GM23248 (cell line): ENCODE measurements around the gene SLC35A2. TPM values are rescaled to one million over a fixed set of nuclear protein-coding genes. Genes with fewer than 3 reads are reported as not detected.

Experiments
- DNase-seq: peaks from one replicate; pipeline ENCODE4 v3.0.0-alpha.2; 2015
- H2AFZ ChIP-seq: fragments of 200-600 bp; sonication (generic); 2 replicates; pipeline ENCODE4 v1.6.1; 2016; ENCODE audit warnings: antibody characterized with exemption
- H3F3A ChIP-seq: fragments of 200-600 bp; sonication (generic); 2 replicates; pipeline ENCODE4 v1.6.1; 2016; ENCODE audit warnings: mild to moderate bottlenecking, antibody characterized with exemption, mixed run types; ENCODE audit not compliant: insufficient read depth
- H3K27ac ChIP-seq: fragments of 200-600 bp; sonication (generic); 2 replicates; pipeline ENCODE4 v1.5.1; 2016; ENCODE audit warnings: mild to moderate bottlenecking
- H3K27me3 ChIP-seq: fragments of 200-600 bp; sonication (generic); replicated peaks from 2 replicates; pipeline ENCODE4 v1.6.1; 2016; ENCODE audit warnings: mild to moderate bottlenecking; ENCODE audit not compliant: insufficient read depth
- H3K36me3 ChIP-seq: fragments of 200-600 bp; sonication (generic); 2 replicates; pipeline ENCODE4 v1.6.1; 2016; ENCODE audit warnings: low read depth, mild to moderate bottlenecking
- H3K4me1 ChIP-seq: fragments of 200-600 bp; sonication (generic); 2 replicates; pipeline ENCODE4 v1.6.1; 2016; ENCODE audit warnings: mild to moderate bottlenecking; ENCODE audit not compliant: insufficient read depth
- H3K4me2 ChIP-seq: fragments of 200-600 bp; sonication (generic); one replicate; pipeline ENCODE4 v1.6.1; 2016; ENCODE audit warnings: mild to moderate bottlenecking; ENCODE audit not compliant: unreplicated experiment
- H3K4me3 ChIP-seq: fragments of 200-600 bp; sonication (generic); 2 replicates; pipeline ENCODE4 v1.5.1; 2016; ENCODE audit warnings: mild to moderate bottlenecking
- H3K79me2 ChIP-seq: fragments of 200-600 bp; sonication (generic); 2 replicates; pipeline ENCODE4 v1.6.1; 2016; ENCODE audit warnings: mild to moderate bottlenecking; ENCODE audit not compliant: insufficient read depth
- H3K9ac ChIP-seq: fragments of 200-600 bp; sonication (generic); 2 replicates; pipeline ENCODE4 v1.6.1; 2016; ENCODE audit warnings: mild to moderate bottlenecking
- H3K9me2 ChIP-seq: fragments of 200-600 bp; sonication (generic); 2 replicates; pipeline ENCODE4 v1.6.1; 2016; ENCODE audit warnings: mixed run types, mild to moderate bottlenecking, moderate library complexity; ENCODE audit not compliant: insufficient read depth
- H3K9me3 ChIP-seq: fragments of 200-600 bp; sonication (generic); one replicate; pipeline ENCODE4 v1.6.1; 2017; ENCODE audit warnings: low read depth
- H4K20me1 ChIP-seq: fragments of 200-600 bp; sonication (generic); 2 replicates; pipeline ENCODE4 v1.6.0; 2016; ENCODE audit not compliant: insufficient read depth
- EZH2 ChIP-seq: fragments of 200-600 bp; sonication (generic); IDR thresholded peaks from 2 replicates; pipeline ENCODE4 v1.6.1; 2018; ENCODE audit warnings: antibody characterized with exemption, mild to moderate bottlenecking; ENCODE audit not compliant: insufficient read depth, poor library complexity, severe bottlenecking
- EZH2phosphoT487 ChIP-seq: fragments of 200-600 bp; sonication (generic); IDR thresholded peaks from 2 replicates; pipeline ENCODE4 v1.6.1; 2018; ENCODE audit warnings: antibody characterized with exemption, moderate library complexity, mild to moderate bottlenecking, low read depth; ENCODE audit not compliant: insufficient read depth
- WGBS, 2 experiments: methylation state at CpG; one replicate each; pipeline ENCODE4 v1.1.6; 2015 to 2017; ENCODE audit warnings: low lambda C conversion rate in 2 of 2, low coverage in 1 of 2; ENCODE audit errors: missing lambda C conversion rate in 2 of 2; 5-methylcytosine and 5-hydroxymethylcytosine counted together
- in situ Hi-C: fragments of 300-500 bp; cut with MboI; formaldehyde crosslinking; loops from 2 replicates; pipeline ENCODE4 v1.15.0; 2020
- polyA plus RNA-seq: library from polyadenylated mRNA; unstranded; fragments of >200 nt; fragmentation: Nextera tagmentation; extraction: Ambion mirVana; gene quantifications from 2 replicates; pipeline ENCODE4 v1.2.1, GENCODE V29; 2016
- total RNA-seq: library from RNA; depleted of rRNA; stranded (reverse); fragments of >200 nt; shearing (Covaris generic); gene quantifications from 2 replicates; pipeline ENCODE4 v1.2.3, GENCODE V29; 2014

Gene SLC35A2
- total and polyA plus RNA-seq, 2 experiments from 2014 or later = 29.1 to 54.6 TPM

GRCh38 chrX:48905090-48905790 lies 6.2 kb downstream of the SLC35A2 start:
- Histone ChIP-seq H3K4me2 (no peak overlapping the region), H3K9me2 (no peaks in the 10 kb centered on the region), H3F3A (no peaks in the 10 kb centered on the region), H4K20me1 (no peaks in the 10 kb centered on the region), H3K79me2 (peaks cover 38% of the 10 kb centered on the region), H3K4me3 (no peak overlapping the region), H3K9me3 (no peaks in the 10 kb centered on the region), H2AFZ (no peak overlapping the region), H3K4me1 (no peaks in the 10 kb centered on the region), H3K27me3 (no peaks in the 10 kb centered on the region), H3K9ac (no peak overlapping the region), H3K27ac (no peak overlapping the region), H3K36me3 (no peaks in the 10 kb centered on the region)
- 89 to 95% methylated on average over 6 to 11 of the region's 20 CpGs for WGBS, 2 experiments
- DNase-seq = no peak
- TF ChIP-seq EZH2 (no peak), EZH2phosphoT487 (no peak)
- in situ Hi-C loops = loop anchor here (25.0 kb wide), 1 partner anchor 243 kb away; no protein-coding TSS in a partner anchor

- no peaks in the 10 kb centered on the region for H3K4me1 ChIP-seq
- H3K4me2 ChIP-seq = no peak overlapping the region
- no peaks in the 10 kb centered on the region for H3K36me3 ChIP-seq
- no peak overlapping the region for H2AFZ ChIP-seq
- no peaks in the 10 kb centered on the region for H4K20me1 ChIP-seq
- no peak for DNase-seq
- H3K9me2 ChIP-seq = no peaks in the 10 kb centered on the region
- no peaks in the 10 kb centered on the region for H3K27me3 ChIP-seq
- TF ChIP-seq EZH2 (no peak), EZH2phosphoT487 (no peak)
- no peak overlapping the region for H3K27ac ChIP-seq
- peaks cover 36% of the 10 kb centered on the region for H3K79me2 ChIP-seq
- in situ Hi-C loops = loop anchor here (25.0 kb wide), 1 partner anchor 242 kb away; no protein-coding TSS in a partner anchor
- WGBS, 2 experiments = 75% methylated on average over 12 to 14 of the region's 14 CpGs
- H3K9me3 ChIP-seq = no peaks in the 10 kb centered on the region
- no peak overlapping the region for H3K4me3 ChIP-seq
- H3F3A ChIP-seq = no peaks in the 10 kb centered on the region
- H3K9ac ChIP-seq = no peak overlapping the region
These were observed 6.8 kb downstream of the SLC35A2 start for GRCh38 chrX:48904626-48905025.

- H3K79me2 ChIP-seq = peaks cover 36% of the 10 kb centered on the region
- TF ChIP-seq EZH2phosphoT487 (no peak), EZH2 (no peak)
- no peaks in the 10 kb centered on the region for H4K20me1 ChIP-seq
- H3K27ac ChIP-seq = no peak overlapping the region
- H3K36me3 ChIP-seq = no peaks in the 10 kb centered on the region
- no peak overlapping the region for H2AFZ ChIP-seq
- DNase-seq = no peak
- in situ Hi-C loops = loop anchor here (25.0 kb wide), 1 partner anchor 242 kb away; no protein-coding TSS in a partner anchor
- no peak overlapping the region for H3K9ac ChIP-seq
- no peaks in the 10 kb centered on the region for H3K4me1 ChIP-seq
- H3K4me3 ChIP-seq = no peak overlapping the region
- no peaks in the 10 kb centered on the region for H3K27me3 ChIP-seq
- no peak overlapping the region for H3K4me2 ChIP-seq
- no peaks in the 10 kb centered on the region for H3K9me2 ChIP-seq
- H3F3A ChIP-seq = no peaks in the 10 kb centered on the region
- H3K9me3 ChIP-seq = no peaks in the 10 kb centered on the region
- 87 to 97% methylated on average over 5 to 8 of the region's 8 CpGs for WGBS, 2 experiments
These were observed 7.3 kb downstream of the SLC35A2 start for GRCh38 chrX:48904180-48904579.

- Histone ChIP-seq H3K36me3 (no peaks in the 10 kb centered on the region), H2AFZ (no peak overlapping the region), H4K20me1 (no peaks in the 10 kb centered on the region), H3K4me2 (no peak overlapping the region), H3K27me3 (no peaks in the 10 kb centered on the region), H3K79me2 (peaks cover 31% of the 10 kb centered on the region), H3K9me3 (no peaks in the 10 kb centered on the region), H3K27ac (no peak overlapping the region), H3F3A (no peaks in the 10 kb centered on the region), H3K9me2 (no peaks in the 10 kb centered on the region), H3K9ac (no peak overlapping the region), H3K4me3 (no peak overlapping the region), H3K4me1 (0 out of 2 replicates have a peak, but pooled peaks cover 4% of the 10 kb centered on the region)
- in situ Hi-C loops = loop anchor here (25.0 kb wide), 1 partner anchor 241 kb away; no protein-coding TSS in a partner anchor
- no peak for DNase-seq
- TF ChIP-seq EZH2phosphoT487 = no peak
- TF ChIP-seq EZH2 = no peak
- WGBS, 2 experiments = 82 to 87% methylated on average over 5 to 6 of the region's 6 CpGs
These were observed 8.2 kb downstream of the SLC35A2 start for GRCh38 chrX:48903290-48903689.
